HG03460 (cell line): ENCODE results near the gene LZTR1.

Experiments used
- ATAC-seq: cut with Tn5 transposase; IDR thresholded peaks from one replicate; pipeline ENCODE4 v1.9.1; 2021; ENCODE audit not compliant: unreplicated experiment

The LZTR1 gene

DNA sequence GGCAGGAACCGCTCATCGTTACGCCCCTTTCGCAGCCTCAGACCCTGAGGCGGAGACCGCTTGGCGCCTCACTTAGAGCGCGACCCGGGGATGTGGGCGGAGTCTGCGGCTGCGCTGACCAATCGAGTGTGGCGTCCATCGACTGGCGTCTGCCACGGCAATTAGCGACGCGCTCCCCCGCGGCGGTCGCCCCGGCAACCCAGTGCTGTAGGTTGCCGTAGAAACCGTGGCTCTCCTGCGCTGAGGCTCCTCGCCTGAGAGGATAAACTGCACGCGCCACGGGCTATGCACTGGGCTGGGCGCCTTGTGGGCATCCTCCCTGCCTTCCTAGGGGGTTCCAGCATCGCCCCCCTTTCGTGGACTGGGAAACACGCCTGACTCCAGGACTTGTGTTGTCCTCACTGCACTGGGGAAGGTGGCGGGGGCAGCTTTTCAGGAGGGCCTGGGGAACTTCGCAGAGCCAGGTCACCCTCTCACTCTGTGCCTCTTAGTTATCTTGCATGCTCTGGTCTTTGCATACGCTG, 32.2 kb downstream of the LZTR1 start:
- ATAC-seq: peak; percentile 73

- ATAC-seq: no peak
These were observed 32.8 kb downstream of the LZTR1 start, which contains the start of gene P2RX6 for GRCh38 chr22:21014726-21015465. Gene P2RX6 (plus strand): TSS chr22:21015165. CDS start chr22:21015175, 10 bp downstream.

DNA sequence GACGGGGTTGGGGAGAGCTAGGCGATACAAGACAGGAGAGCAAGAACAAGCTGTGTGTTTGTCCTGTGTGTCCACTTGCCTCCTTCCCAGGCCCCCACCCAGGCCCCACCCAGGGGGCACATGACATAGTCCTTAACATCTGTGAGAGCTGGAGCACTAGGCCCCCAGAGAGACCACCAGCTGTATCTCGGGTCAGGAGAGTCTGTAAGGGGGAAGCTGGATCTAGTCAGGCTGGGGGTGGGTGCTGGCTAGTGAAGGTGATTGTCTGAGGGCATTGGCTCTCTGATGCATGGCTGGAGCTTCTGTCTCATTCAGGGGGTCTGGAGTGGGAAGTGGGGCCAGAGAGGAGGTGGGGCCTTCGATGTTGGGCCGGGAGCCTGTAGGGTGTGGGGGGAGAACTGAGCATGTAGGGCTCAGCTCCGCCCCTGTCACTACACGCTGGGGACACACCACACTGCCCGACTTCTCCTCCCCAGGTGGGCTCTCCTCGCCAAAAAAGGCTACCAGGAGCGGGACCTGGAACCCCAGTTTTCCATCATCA, 33.4 kb downstream of the LZTR1 start:
- no peak for ATAC-seq

DNA sequence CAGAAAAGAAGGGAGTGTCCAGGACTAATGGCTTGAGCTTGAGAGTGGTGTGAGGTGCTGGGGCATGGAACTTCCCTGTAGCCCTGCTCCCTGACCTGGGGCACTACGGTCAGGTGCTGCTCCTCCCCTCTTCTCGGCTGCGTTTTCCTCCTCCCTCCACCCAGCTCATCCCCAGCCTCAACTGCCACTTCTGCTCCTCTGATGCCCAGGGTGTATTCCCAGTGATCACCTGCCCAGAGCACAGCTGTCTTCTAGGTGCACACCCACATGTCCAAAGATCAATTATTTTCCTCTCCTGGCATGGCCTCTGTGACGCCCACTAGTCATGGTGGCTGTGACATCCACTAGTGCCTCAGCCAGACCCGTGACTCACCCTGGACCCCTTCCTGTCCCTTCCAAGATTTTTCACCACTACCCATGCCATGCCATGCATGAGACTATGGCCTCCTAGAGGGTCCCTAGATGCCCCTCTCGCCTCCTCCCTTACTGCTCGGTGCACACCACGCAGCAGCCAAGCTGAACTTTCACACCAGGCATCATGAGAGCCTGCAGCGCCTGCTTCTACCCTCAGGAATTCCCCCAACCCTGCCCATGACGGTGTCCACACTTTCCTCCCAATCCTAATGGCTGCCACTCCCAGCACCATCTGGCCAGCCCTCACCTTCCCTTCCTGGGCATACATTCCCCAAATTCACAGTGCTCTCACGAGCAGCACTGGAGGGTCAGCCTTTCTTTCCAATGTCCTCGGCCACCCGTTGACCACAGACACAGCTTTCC, 34.7 kb downstream of the LZTR1 start:
- no peak for ATAC-seq

- ATAC-seq: no peak
These were observed 36.2 kb downstream of the LZTR1 start for GRCh38 chr22:21018314-21018713.

- ATAC-seq: no peak
These were observed 38.8 kb downstream of the LZTR1 start for GRCh38 chr22:21020802-21021429.

DNA sequence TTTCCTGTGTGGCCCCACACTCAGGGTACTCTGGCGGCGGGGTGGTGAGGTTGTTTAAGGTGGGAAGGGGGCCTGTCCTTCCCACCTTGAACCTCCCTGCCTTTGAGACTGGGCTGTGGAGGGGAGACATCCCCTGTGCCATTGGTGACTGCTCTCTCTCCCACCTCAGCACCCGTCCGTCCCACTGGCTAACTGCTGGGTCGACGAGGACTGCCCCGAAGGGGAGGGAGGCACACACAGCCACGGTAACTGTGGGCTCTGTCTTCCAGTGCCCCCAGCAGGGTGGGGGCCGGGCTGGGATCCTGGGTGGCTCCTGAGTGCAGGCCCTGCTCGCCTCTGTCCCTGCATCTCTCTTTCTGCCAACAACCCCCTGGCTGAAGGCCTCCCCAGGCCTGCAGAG, 40.4 kb downstream of the LZTR1 start:
- ATAC-seq: no peak

GRCh38 chr22:21022955-21023614, 41.0 kb downstream of the LZTR1 start:
- no peak for ATAC-seq

DNA sequence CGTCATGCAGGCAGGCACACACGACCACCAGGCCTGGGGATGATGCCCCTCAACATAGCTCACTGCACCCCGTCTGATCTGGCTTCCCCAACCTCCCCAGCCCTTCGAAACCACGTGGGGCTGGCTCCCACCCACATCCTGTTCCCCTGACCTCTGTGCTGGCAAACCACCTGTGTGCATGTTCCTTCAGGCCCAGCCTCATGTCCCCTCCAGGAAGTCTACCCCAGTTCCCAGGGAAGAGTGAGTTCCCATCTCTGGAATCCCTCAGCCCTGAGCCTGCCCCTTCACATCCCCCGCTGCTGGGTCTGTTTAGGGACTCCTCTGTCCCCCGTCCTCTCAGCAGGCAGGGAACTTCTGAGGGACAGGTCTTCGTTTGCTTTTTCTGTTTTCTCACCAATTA, 43.2 kb downstream of the LZTR1 start:
- no peak for ATAC-seq

DNA sequence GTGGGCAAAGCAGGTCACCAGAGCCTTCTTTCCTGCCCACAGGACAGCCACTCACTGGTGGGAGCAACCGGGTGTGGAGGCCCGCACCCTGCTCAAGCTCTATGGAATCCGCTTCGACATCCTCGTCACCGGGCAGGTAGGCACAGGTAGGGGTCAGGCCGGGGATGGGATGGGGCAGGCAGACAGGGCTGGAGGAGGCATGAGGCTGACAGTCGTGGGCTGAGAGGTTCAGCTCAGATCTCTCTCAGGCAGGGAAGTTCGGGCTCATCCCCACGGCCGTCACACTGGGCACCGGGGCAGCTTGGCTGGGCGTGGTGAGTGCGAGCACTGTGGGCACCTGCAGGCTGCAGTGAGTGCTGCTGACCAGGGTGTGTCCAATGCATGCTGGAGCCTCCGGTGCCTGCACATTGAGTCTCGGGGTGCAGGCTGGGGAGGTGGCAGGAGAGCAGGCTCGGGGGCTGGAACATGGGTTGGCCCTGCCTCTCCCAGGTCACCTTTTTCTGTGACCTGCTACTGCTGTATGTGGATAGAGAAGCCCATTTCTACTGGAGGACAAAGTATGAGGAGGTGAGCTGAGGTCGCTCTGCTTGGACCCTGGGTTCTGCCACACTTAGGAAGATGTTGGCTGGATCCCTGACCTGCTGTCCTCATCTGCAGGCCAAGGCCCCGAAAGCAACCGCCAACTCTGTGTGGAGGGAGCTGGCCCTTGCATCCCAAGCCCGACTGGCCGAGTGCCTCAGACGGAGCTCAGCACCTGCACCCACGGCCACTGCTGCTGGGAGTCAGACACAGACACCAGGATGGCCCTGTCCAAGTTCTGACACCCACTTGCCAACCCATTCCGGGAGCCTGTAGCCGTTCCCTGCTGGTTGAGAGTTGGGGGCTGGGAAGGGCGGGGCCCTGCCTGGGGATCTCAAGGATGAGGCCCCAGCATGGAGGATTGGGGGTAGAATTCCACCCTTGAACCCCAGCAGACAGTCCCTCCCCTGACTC, 44.0 kb downstream of the LZTR1 start:
- ATAC-seq: no peak

DNA sequence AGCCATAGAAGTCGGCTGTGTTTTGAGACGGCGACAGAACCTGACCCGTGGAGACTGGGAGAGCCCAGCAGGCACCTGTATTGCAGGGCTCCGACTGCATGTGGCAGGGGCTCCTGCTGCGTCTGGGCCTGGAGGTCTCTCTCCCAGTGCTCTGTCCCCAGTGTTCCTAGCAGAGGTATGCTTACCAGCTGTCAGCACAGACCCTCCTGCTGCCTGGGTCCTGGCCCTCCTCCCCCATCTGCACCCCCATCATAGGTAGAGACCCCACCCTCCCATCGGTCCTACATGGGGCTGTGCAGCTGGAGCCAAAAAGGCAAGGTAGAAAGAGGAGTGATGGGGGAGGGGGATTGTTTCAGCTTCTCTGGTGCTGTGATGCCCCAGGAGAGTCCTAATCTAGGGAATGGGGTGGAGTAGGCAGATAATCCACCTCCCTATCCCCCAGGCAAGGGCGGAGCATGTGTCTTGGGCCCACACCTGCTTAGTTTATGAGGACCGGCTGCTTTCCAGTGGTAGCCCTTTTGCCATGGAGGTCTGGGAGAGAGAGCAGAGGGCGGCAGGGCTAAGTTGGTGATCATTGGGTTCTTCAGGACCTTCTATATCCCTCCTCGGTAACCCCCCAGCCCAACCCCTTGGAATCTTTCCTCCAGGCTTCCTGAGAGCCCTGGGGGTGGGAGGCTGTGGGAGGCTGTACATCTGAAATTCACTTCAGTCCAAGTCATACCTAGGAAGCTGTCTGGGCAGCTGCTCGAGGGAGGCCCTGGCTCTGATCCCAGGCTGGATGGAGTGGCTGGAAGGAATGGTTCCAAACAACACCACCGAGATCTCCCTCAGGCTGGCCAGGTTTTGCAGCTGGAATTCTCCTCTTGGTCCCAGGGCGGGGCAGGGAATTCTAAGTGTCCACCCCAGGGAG, 44.9 kb downstream of the LZTR1 start:
- no peak for ATAC-seq

GRCh38 chr22:21028277-21029251, 46.5 kb downstream of the LZTR1 start:
- no peak for ATAC-seq

GRCh38 chr22:21029486-21030025, 47.5 kb downstream of the LZTR1 start:
- ATAC-seq: no peak

GRCh38 chr22:21030032-21030431, 47.9 kb downstream of the LZTR1 start:
- ATAC-seq: no peak

DNA sequence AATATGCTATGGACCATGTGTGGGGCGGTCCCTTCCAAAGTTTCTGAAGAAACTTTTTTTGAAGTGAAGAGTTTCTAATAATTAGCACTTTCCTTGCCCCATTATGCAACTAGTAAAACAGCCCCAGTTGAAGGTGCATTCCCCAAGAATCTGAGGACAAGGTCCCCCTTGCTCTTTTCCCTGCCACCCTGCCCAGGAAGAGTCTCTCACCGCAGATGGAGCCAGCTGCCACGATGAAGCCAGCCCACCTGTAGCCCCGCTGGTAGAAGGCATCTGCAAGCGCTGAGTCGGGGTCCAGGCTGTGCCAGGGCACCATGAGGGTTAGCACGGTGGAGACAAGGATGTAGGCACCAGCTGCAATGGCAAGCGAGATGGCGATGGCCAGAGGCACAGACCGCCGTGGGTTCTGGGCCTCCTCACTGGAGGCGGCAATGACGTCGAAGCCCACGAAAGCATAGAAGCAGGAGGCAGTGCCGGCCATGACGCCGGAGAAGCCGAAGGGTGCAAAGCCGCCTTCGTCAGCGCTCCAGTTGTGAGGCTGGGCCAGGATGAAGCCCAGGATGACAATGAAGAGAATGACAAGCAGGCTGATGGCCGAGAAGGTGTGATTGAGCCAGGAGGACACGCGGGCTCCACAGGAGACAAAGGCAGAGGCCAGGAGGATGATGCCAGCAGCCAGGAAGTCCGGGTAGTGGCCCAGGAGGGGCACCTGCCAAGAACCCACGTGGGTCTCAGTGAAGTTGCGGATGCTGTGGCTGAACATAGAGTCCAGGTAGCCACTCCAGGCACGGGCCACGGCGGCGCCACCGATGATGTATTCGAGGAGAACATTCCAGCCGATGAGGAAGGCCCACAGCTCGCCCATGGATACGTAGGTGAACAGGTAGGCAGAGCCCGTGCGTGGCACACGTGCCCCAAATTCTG, 48.8 kb downstream of the LZTR1 start:
- ATAC-seq: no peak

GRCh38 chr22:21031545-21032036, 49.5 kb downstream of the LZTR1 start:
- no peak for ATAC-seq
